ENCODE results near the gene OR6K3.

Gene OR6K3

DNA sequence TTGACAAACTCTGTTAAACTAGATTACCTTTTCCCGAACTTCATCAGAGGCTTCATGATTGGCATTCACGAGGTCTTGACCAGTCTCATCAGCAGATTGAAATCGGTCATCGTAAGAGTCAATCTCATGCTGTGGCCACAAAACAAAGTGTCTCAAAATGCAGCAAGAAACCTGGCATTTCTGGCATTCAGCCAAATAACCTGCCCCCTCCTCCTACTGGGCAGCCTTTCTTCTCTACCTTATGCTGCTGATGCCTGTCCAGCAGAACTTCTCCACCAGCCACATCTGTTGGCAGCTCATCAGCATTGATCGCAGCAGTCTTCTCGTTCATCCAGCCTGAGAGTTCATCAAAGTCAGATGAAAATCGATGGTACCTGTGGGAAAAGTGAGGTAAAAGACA is 46.2 kb downstream of the OR6K3 start:
- no peak for DNase-seq (ENCODE audit: insufficient read length, low spot score)
- no peak for TF ChIP-seq POLR2AphosphoS5 (IDR thresholded peaks at IDR 0.05; ENCODE audit: low read depth, low read length)
- no peak for TF ChIP-seq SPI1 (IDR thresholded peaks at IDR 0.05; ENCODE audit: low read depth, low read length)
- no peak for TF ChIP-seq PAX5 (IDR thresholded peaks at IDR 0.05; ENCODE audit: insufficient read depth, low read length, severe bottlenecking)
- TF ChIP-seq TAF1 (IDR thresholded peaks at IDR 0.05; ENCODE audit: low read depth, low read length) = no peak
- no peak for TF ChIP-seq POLR2A (IDR thresholded peaks at IDR 0.05; ENCODE audit: low read depth, low read length)
- no peak for TF ChIP-seq POU2F2 (IDR thresholded peaks at IDR 0.05; ENCODE audit: low read depth, low read length)
- FAIRE-seq = no peak

All from GM12891 (cell line).